Myocyte (in vitro differentiated cells): ENCODE measurements around the gene ATG12. TPM values are rescaled to one million over a fixed set of nuclear protein-coding genes. Genes with fewer than 3 reads are reported as not detected.
"Not testable (repeated sequence)": the region's sequence is repeated elsewhere in the genome, so short reads cannot be mapped to it uniquely, and the experiment has no call there.

ENCODE experiments used
- DNase-seq: peaks from one replicate; pipeline ENCODE4 v3.0.0-alpha.2; 2012; ENCODE audit warnings: low read depth
- total RNA-seq: library from RNA; depleted of rRNA; stranded (reverse); fragments of >200 nt; gene quantifications from 2 replicates; pipeline ENCODE4 v1.2.3, GENCODE V29; 2014

The ATG12 gene
- total RNA-seq, 1 donor from 2014 or later: 66.7 TPM

- DNase-seq: no peak
Observed at GRCh38 chr5:115809946-115810345, 31.4 kb downstream of the ATG12 start.

DNA sequence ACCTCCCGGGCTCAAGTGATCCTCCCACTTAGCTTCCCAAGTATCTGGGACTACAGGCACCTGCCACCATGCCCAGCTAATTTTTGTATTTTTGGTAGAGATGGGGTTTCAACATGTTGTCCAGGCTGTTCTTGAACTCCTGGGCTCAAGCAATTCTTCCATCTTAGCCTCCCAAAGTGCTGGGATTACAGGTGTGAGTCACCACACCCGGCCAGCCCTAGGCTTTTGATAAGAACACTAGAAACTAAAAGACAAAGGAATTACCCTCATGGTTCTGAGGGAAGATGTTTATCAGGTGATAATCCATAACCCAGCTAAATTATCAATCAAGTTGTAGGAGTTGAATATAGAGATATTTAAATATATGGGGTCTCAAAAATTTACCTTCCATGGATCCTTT lies 33.3 kb downstream of the ATG12 start:
- not testable (repeated sequence) for DNase-seq

- DNase-seq: no peak
Observed at GRCh38 chr5:115807654-115808052, 33.7 kb downstream of the ATG12 start.

DNA sequence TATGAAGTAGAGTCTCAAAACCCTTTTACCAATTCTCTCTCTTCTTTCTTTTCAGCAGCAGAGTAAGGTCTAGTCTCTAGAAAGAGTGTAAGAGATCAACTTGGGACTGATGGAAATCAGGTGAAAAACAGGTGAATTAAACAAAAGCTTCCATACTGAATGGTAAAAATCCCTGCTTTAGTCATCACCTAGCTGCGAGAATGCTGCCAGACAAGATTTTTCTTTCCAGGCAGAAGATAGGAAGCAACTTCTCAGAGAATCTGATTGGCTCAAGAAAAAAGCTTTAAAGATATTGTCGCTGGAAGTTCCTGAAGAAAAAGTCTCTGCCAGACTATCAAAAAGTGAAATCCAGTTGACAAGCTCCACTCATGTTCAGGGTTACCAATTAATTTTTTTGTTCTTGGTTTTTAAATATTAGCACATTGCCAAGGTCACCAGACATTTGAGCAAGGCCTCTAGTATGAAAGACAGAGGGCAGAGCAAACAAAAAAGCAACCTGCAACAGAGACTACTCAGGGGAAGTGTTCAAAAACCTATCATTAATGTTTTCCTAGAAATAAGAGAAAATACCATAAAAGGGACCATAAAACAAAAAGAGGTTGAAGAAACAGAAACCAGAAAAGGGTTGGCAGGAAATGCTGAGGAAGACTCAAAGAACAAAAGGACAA lies 34.2 kb downstream of the ATG12 start:
- no peak for DNase-seq

GRCh38 chr5:115801984-115802383 lies 39.4 kb downstream of the ATG12 start:
- no peak for DNase-seq

GRCh38 chr5:115801152-115801551 lies 40.2 kb downstream of the ATG12 start:
- no peak for DNase-seq

- DNase-seq: no peak
Observed at GRCh38 chr5:115800108-115800507, 41.3 kb downstream of the ATG12 start.

- DNase-seq: no peak
Observed at GRCh38 chr5:115798252-115798651, 43.1 kb downstream of the ATG12 start.

GRCh38 chr5:115796656-115797055 lies 44.7 kb downstream of the ATG12 start:
- no peak for DNase-seq

DNA sequence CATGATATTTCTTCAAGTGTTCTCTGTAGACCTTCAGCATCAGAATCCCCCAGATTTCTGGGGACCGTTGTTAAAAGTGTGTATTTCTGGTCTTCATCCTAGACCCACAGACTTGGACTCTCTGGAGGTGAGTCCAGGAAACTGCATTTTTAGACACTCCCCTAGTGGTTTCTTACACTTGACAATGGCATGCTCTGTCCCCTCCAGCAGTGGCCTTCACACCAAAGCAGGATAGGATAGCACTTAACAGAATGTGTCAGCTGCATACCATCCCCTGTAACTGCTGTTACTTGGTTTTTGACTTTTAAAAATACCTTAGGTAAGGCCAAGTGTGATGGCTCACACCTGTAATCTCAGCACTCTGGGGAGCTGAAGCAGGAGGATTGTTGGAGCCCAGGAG lies 45.7 kb downstream of the ATG12 start:
- DNase-seq: peak; percentile 16

GRCh38 chr5:115788440-115788839 lies 52.9 kb downstream of the ATG12 start:
- DNase-seq: no peak

DNA sequence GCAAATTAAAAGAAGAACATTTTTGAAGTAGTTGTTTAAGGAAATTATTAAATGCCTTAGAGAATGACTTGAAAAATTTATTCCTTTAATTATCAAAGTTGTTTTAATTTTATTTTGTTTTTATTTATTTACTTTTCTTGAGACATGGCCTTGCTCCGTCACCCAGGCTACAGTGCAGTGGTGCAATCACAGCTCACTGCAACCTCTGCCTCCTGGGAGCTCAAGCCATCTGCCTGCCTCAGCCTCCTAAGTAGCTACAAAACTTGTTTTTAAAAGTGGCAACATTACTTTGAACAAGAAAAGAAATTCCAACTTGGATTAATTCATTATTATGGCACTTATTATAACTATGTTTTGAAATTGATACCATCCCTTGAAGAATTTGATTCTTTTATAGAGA lies 53.9 kb downstream of the ATG12 start:
- DNase-seq: no peak

GRCh38 chr5:115785381-115786065 lies 55.8 kb downstream of the ATG12 start:
- DNase-seq: no peak

DNA sequence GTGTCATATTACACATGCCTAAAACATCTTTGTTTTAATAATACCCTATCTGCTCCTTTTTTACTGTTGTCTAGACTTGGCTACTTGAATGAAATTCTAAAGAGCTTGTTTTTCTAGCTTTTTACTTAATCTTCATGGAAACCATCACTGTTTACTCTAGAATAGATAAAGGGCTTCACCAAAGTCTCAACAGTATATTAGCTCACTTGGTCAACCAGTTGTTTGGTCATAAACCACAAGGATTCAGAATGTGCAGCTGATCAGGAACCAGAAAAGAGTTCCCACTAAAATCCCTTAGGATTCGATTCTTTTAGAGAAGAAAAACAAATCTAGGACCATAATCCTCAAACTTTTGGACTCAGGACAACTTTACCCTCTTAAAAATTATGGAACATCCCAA lies 62.9 kb downstream of the ATG12 start:
- peak; percentile 74 for DNase-seq

Other genes starting within 250 kb of the ATG12 start
- gene TICAM2, start 239.1 kb downstream of the ATG12 start, total RNA-seq: 1.2 and 4.0 TPM in 2 replicates
- 120 and 140 TPM in 2 replicates for gene TMED7, start 215.5 kb downstream of the ATG12 start, total RNA-seq
- gene CDO1, start 24.9 kb downstream of the ATG12 start, total RNA-seq: 2.4 and 8.0 TPM in 2 replicates
- gene AP3S1, start 370 bp upstream of the ATG12 start, total RNA-seq: 202 and 296 TPM in 2 replicates
- 0.88 and 4.0 TPM in 2 replicates for gene LVRN, start 120.9 kb upstream of the ATG12 start, total RNA-seq
- gene ARL14EPL, start 190.9 kb upstream of the ATG12 start, total RNA-seq: 0.35 and 0.47 TPM in 2 replicates
- 44.2 and 46.5 TPM in 2 replicates for gene COMMD10, start 243.5 kb upstream of the ATG12 start, total RNA-seq